ENCODE results near the gene CYB5B.

CYB5B gene

DNA sequence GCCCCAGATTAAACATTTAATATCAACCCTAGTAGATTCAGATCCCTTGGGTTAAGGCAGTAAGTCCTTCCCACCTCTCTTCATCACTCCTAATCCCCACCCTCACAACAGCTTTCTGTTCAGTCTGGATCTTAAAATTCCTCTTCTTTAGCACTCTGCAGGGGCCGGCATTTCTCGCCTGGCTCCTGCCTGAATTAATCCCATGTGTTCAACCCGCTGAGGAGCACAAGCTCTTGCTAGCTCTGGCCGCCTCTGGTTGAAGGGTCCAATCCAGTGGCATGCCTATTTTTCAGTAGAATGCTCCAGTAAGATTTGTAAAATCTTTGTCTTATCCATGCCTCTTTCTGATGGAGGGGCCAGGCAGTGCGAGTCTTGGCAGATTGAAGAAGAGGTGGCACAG is 59.2 kb downstream of the CYB5B start:
- no peak for DNase-seq (ENCODE audit: low read depth in 1 of 2, low spot score in 1 of 2)

DNA sequence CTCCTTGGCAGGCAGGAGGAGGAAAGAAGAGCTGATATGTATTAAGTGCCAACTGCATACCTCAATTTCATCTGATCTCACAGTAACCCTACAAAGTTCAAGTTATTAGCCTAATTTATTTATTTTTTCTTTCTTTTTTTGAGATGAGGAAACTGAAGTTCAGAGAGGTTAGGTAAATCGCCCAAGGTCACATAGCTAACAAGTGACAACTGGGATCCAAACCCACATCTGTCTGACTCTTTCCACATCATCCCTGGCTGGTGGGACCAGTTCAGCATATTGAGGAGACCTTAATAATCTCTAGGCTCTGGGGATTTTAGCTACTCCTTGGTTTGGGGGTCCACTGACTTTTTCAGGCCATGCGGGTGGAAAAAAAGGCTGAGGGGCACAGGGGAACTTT is 60.9 kb downstream of the CYB5B start:
- DNase-seq (ENCODE audit: low read depth in 1 of 2, low spot score in 1 of 2), result no peak

GRCh38 chr16:69485816-69486215 is 61.4 kb downstream of the CYB5B start:
- DNase-seq (ENCODE audit: low read depth in 1 of 2, low spot score in 1 of 2), result no peak

DNA sequence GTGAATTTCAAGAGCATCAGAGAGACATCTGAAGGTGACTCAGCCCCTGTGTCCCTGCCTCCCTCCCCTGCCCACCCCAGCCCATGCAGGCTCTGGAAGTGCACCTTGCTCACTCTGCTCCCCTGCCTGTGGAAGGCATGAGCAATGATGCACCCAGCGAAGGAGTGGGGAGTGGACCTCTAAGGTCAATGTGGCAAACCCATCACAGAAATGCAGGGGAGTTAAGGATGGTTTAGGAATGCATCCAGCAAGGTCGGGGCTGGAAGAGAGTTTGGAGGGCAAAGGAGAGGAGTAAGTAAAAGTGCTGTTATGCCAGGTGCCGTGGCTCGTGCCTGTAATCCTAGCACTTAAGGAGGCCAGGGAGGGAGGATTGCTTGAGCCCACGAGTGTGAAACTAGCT is 61.9 kb downstream of the CYB5B start:
- DNase-seq (ENCODE audit: low read depth in 1 of 2, low spot score in 1 of 2), result no peak

DNA sequence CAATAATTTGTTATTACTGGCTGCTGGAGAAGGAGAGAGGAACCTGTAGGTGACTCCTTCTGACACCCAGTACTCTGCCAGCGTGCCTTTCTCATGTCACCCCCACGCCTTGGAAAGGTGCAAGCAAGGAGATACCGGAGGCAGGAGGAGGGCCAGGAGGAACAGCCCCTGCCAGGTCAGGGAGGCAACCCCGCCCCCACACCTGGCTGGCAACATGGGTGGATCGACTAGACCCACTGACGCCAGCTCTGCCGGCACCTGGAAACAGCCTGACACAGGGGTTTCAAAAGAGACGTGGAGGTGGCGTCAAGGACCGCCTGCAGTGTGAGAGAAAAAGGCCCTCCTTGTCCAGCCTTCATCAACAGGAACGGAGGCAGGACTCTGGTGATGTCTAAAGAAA is 62.3 kb downstream of the CYB5B start:
- DNase-seq (ENCODE audit: low read depth in 1 of 2, low spot score in 1 of 2), result no peak

DNA sequence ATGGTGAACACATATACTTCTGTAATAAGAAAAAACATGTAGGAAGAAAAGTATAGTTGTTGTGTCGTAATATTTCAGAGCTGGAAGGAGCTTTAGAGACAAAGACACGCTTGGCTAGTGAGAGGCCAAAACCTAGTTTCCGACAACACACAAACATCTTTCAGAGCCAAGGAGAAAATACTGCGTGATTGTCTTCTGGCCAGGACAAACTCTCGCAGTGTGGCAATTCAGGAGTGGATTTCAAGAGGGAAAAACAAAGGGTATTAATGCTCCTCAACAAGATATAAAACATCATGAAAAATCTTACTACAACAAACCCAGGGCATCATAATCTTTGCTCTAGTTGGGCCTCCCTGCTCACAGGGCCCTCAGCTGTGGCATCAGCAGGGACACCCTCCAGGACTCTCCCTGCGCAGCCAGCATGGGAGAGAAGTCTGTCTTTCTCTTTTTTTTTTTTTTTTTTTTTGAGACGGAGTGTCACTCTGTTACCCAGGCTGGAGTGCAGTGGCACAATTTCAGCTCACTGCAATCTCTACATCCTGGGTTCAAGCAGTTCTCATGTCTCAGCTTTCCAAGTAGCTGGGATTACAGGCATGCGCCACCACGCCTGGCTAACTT is 66.4 kb downstream of the CYB5B start:
- DNase-seq (ENCODE audit: low read depth in 1 of 2, low spot score in 1 of 2), result no peak

GRCh38 chr16:69494991-69495392 is 70.6 kb downstream of the CYB5B start:
- no peak for DNase-seq (ENCODE audit: low read depth in 1 of 2, low spot score in 1 of 2)

GRCh38 chr16:69495821-69496220 is 71.4 kb downstream of the CYB5B start:
- DNase-seq (ENCODE audit: low read depth in 1 of 2, low spot score in 1 of 2), result no peak

GRCh38 chr16:69496376-69496775 is 72.0 kb downstream of the CYB5B start:
- DNase-seq (ENCODE audit: low read depth in 1 of 2, low spot score in 1 of 2), result no peak

GRCh38 chr16:69496896-69497295 is 72.5 kb downstream of the CYB5B start:
- no peak for DNase-seq (ENCODE audit: low read depth in 1 of 2, low spot score in 1 of 2)

GRCh38 chr16:69497876-69498596 is 73.6 kb downstream of the CYB5B start:
- DNase-seq (ENCODE audit: low read depth in 1 of 2, low spot score in 1 of 2), result no peak

DNA sequence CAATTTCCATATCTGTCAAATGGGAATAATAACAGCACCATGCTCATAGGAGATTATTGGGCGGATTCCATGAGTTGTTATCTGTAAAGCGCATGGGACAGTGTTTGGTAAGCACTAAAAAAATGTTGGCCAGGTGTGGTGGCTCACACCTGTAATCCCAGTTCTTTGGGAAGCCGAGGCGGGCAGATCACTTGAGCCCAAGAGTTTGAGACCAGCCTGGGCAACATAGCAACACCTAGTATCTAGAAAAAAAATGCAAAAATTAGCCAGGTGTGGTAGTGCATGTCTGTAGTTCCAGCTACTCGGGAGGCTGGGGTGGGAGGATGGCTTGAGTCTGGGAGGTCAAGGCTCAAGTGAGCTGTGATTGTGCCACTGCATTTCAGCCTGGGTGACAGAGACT is 74.5 kb downstream of the CYB5B start:
- no peak for DNase-seq (ENCODE audit: low read depth in 1 of 2, low spot score in 1 of 2)

DNA sequence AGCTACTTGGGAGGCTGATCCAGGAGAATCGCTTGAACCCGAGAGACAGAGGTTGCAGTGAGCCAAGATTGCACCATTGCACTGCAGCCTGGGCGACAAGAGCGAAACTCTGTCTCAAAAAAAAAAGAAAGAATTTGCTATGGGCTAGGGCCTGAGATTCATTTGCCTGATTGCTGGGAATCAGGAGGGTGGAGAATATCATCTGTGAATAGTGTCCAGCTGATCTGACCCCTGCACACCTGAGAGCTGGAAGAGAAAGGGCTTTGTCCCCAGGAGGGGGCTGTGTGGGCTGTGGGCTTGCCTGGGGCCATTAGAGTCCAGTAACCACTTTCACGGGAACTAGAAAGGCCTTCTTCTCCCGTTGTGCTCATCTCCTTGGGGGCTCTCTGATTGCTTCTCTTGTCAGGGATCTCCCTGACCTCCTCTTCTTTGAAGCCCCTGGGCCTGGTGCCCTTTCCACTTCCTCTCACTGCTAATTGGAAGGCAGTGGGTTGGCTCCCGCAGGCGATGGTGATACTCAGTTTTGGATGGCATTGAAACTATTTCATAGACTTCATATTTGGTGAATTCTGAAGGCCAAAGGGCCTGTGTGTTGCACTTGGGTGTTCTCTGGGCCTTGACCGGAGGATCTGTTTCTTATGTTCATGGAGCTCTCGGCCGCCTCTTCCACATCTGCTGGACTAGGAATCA is 75.3 kb downstream of the CYB5B start:
- DNase-seq (ENCODE audit: low read depth in 1 of 2, low spot score in 1 of 2), result no peak

GRCh38 chr16:69500496-69500895 is 76.1 kb downstream of the CYB5B start:
- DNase-seq (ENCODE audit: low read depth in 1 of 2, low spot score in 1 of 2), result no peak

- DNase-seq (ENCODE audit: low read depth in 1 of 2, low spot score in 1 of 2), result no peak
These were observed 77.7 kb downstream of the CYB5B start for GRCh38 chr16:69501956-69502745.

- DNase-seq (ENCODE audit: low read depth in 1 of 2, low spot score in 1 of 2), result no peak
These were observed 78.8 kb downstream of the CYB5B start for GRCh38 chr16:69503244-69503643.

- DNase-seq (ENCODE audit: low read depth in 1 of 2, low spot score in 1 of 2), result no peak
These were observed 83.8 kb downstream of the CYB5B start for GRCh38 chr16:69508033-69508755.

DNA sequence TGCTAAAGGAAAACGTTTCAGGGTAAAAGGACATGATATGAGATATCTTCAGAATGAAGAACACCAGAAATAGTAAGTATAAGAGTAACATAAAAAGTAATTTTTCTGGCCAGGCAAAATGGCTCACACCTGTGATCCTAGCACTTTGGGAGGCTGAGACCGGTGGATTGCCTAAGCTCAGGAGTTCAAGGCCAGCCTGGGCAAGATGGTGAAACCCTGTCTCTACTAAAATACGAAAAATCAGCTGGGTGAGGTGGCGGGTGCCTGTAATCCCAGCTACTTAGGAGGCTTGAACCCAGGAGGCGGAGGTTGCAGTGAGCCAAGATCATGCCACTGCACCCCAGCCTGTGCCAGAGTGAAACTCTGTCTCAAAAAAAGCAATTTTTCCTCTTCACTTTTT is 84.7 kb downstream of the CYB5B start:
- no peak for DNase-seq (ENCODE audit: low read depth in 1 of 2, low spot score in 1 of 2)

- no peak for DNase-seq (ENCODE audit: low read depth in 1 of 2, low spot score in 1 of 2)
These were observed 87.2 kb downstream of the CYB5B start for GRCh38 chr16:69511651-69512050.

GRCh38 chr16:69513180-69513966 is 89.0 kb downstream of the CYB5B start:
- no peak for DNase-seq (ENCODE audit: low read depth in 1 of 2, low spot score in 1 of 2)

Measured in activated CD4-positive, alpha-beta T cell treated with anti-CD3 and anti-CD28 coated beads, Interleukin-2, amount 50 U/mL, for 24 hours (primary cell).